ENCODE results near the gene TNFRSF8.

The TNFRSF8 gene

DNA sequence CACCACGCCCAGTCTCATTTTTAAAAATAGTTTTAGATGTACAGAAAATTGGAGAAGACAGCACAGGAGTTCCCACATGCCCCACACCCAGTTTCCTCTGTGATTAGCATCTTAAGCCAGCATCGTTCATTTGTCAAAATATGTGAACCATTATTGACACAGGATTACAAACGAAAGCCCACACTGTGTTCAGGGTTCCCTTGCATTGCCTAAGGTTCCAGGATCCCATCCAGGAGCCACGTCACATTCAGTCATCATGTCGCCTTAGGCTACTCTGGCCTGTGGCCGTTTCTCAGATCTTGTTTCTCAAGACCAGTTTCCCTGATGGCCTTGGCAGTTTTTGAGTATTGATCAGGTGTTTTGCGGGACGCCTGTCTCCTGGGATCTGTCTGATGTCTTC, 69.0 kb downstream of the TNFRSF8 start:
- TF ChIP-seq, protein P1, sequence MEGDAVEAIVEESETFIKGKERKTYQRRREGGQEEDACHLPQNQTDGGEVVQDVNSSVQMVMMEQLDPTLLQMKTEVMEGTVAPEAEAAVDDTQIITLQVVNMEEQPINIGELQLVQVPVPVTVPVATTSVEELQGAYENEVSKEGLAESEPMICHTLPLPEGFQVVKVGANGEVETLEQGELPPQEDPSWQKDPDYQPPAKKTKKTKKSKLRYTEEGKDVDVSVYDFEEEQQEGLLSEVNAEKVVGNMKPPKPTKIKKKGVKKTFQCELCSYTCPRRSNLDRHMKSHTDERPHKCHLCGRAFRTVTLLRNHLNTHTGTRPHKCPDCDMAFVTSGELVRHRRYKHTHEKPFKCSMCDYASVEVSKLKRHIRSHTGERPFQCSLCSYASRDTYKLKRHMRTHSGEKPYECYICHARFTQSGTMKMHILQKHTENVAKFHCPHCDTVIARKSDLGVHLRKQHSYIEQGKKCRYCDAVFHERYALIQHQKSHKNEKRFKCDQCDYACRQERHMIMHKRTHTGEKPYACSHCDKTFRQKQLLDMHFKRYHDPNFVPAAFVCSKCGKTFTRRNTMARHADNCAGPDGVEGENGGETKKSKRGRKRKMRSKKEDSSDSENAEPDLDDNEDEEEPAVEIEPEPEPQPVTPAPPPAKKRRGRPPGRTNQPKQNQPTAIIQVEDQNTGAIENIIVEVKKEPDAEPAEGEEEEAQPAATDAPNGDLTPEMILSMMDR (IDR thresholded peaks at IDR 0.05; ENCODE audit: control insufficient read depth, insufficient read depth, low read depth, low read length, missing control alignments): no peak
- peak; percentile 55 for DNase-seq (ENCODE audit: low read depth)
- no peak overlapping the region for H3K4me3 ChIP-seq (ENCODE audit: control insufficient read depth, low read depth, low read length)

DNA sequence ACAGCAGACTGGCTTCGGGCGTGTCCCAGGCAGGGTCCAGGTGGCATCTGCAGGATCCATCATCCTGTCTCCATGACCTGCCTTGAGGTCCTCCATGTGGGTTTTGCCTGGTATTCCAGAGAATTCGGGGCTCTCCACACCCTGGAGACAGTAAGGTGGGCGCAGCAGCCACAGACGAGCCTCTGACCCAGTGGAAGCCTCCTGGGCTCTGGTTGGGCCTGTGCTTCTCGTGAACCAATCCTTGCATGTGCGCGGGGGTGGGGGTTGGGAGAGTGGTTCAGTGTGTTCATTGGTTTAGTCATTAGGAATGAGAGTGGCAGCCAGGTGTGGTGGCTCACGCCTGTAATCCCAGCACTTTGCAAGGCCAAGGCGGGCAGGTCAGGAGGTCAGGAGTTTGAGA, 71.6 kb downstream of the TNFRSF8 start:
- no peak for DNase-seq (ENCODE audit: low read depth)
- H3K4me3 ChIP-seq (ENCODE audit: control insufficient read depth, low read depth, low read length): no peak overlapping the region
- TF ChIP-seq, protein P1 (IDR thresholded peaks at IDR 0.05; ENCODE audit: control insufficient read depth, insufficient read depth, low read depth, low read length, missing control alignments): no peak

DNA sequence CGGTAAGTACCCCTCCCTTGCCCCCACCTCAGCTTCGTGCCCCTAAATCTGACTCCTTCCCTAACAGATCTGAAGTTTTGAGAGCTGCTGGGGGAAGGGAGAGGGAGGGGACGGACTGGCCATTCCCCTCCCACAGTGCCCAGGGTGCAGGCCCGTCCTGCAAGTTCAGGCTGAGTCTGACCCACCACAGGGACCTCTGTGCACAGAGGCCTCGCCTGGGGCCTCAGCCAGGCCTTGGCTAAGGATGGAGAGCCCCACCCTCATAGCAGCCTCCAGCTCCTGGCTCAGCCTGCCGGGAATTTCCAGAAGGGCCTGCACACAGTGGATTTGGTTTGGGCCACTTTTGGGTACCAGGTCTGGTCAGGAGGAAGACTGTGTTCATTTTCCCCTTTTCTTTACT, 72.5 kb downstream of the TNFRSF8 start:
- no peak overlapping the region for H3K4me3 ChIP-seq (ENCODE audit: control insufficient read depth, low read depth, low read length)
- DNase-seq (ENCODE audit: low read depth): no peak
- TF ChIP-seq, protein P1 (IDR thresholded peaks at IDR 0.05; ENCODE audit: control insufficient read depth, insufficient read depth, low read depth, low read length, missing control alignments): no peak

DNA sequence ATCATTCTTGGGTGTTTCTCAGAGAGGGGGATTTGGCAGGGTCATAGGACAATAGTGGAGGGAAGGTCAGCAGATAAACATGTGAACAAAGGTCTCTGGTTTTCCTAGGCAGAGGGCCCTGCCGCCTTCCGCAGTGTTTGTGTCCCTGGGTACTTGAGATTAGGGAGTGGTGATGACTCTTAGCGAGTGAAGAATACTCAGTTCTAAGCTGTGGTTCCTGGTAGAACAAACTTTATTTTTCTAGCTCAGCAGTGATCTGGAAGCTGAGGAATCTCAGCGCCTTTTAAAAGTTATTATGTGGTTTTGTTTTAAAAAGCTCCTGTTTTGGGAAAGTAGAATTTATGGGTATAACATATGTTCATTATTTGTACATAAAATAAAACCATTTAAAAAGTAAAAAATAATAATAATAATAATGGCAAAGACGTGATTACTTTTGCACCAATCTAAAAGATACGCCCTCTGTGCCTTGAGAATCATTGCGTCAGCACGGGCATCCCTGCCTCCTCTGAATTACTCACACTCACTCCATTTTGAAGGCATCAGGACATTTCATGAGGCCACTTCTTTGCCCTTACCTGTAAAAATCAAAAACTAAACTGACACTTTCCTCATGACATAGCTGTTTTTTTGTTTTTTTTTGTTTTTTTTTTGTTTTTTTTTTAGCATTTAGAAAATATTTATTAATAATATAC, 74.0 kb downstream of the TNFRSF8 start:
- TF ChIP-seq, protein P1 (IDR thresholded peaks at IDR 0.05; ENCODE audit: control insufficient read depth, insufficient read depth, low read depth, low read length, missing control alignments): no peak
- no peak overlapping the region for H3K4me3 ChIP-seq (ENCODE audit: control insufficient read depth, low read depth, low read length)
- DNase-seq (ENCODE audit: low read depth): no peak

DNA sequence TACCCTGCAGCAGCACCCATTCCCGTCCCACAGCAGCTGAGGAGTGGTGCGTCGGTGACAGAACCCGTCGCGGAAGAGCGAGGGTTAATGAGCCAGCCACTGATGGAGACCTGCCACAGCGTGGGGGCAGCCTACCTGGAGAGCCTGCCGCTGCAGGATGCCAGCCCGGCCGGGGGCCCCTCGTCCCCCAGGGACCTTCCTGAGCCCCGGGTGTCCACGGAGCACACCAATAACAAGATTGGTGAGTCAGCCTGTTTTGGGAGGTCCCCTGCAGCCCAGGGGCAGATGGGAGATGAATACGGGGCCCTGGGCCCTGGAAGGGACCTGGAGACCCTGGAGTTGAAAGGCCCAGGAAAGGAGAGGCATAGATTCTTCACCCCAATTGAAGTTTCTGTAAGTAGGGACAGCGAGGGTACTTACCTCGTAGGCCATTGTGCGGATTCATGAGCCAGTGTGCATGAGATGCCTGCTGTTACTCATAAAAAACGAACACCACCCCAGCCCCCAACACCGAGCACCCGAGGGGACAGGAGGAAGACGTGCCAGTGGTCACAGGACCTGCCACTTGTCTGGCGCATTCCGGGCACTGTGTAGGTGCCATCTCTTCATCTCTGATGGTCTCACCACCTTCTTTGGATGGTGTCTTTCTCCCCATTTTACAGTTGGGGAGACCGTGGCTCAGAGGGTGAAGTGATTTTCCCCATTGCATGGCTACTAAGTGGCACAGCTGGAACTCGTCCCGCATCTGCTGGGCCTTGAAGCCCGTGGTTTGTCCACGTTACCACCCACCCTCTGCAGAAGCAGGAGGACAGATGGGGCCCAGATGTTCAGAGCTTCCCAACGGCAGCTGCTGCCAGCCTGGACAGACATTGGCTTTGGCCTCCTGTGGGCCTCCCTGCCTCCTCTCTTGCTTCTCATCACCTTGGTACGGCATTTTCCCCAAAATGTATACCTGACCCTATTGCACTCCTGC, 75.4 kb downstream of the TNFRSF8 start:
- DNase-seq (ENCODE audit: low read depth): no peak
- TF ChIP-seq, protein P1 (IDR thresholded peaks at IDR 0.05; ENCODE audit: control insufficient read depth, insufficient read depth, low read depth, low read length, missing control alignments): no peak
- H3K4me3 ChIP-seq (ENCODE audit: control insufficient read depth, low read depth, low read length): no peak overlapping the region

DNA sequence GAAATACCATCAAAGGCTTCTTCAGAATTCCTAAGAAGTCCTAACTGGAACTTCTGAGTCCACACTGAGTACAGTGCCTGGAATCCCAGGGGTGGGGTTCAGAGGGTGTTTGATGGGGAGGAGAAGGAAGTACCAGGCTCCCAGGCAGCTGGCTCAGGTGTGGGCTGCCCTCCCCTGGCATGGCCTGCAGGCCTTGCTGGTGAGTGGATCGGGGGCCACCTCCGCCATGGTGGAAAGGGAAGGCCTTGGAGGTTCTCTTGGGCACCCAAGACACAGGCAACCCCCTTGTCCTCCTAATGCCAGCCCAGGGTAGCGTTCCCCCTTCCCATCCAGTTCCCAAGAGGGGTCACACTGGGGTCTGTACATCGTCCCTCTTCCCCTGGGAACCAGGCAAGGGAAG, 76.9 kb downstream of the TNFRSF8 start:
- H3K4me3 ChIP-seq (ENCODE audit: control insufficient read depth, low read depth, low read length): no peak overlapping the region
- TF ChIP-seq, protein P1 (IDR thresholded peaks at IDR 0.05; ENCODE audit: control insufficient read depth, insufficient read depth, low read depth, low read length, missing control alignments): no peak
- no peak for DNase-seq (ENCODE audit: low read depth)

All from AG09309 (cell line).